ENCODE results near the gene UNC5A.

The UNC5A gene

DNA sequence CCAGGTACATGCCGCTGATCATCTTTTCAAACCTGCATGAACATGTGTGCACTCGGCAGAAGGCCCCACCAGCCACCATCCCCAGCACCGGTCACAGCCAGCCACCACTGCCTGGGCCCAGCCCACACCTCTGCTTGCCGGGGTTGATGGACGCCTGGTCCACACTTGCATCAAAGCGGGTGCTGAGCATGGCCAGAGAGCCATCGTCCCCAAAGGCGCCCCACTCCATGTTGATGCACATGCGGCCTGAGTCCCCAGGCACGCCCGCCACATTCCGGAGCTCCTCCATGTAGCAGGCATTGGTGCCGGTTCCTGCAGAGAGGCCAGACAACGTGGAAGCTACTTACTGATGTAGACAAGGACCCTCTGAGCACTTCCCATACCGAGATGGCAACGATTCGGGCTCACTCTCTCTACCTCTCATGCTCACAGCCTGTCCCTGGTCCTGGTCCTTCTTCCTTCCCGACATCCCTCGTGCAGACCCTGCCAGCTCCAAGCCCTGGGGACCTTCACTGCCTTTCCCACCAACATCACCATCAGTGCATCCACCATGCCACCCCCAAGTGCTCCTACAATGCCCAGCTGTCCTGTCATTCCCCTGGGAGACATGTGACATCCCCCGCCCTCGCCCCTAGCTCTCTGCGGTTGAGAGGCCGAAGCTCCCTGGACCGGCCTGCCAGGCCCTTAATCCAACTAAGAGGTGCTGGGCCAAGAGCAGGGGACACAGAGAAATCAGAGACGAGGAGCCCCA is 71.6 kb downstream of the UNC5A start:
- DNase-seq = no peak

- DNase-seq = no peak
Measured at GRCh38 chr5:176882567-176882903, 72.2 kb downstream of the UNC5A start.

DNA sequence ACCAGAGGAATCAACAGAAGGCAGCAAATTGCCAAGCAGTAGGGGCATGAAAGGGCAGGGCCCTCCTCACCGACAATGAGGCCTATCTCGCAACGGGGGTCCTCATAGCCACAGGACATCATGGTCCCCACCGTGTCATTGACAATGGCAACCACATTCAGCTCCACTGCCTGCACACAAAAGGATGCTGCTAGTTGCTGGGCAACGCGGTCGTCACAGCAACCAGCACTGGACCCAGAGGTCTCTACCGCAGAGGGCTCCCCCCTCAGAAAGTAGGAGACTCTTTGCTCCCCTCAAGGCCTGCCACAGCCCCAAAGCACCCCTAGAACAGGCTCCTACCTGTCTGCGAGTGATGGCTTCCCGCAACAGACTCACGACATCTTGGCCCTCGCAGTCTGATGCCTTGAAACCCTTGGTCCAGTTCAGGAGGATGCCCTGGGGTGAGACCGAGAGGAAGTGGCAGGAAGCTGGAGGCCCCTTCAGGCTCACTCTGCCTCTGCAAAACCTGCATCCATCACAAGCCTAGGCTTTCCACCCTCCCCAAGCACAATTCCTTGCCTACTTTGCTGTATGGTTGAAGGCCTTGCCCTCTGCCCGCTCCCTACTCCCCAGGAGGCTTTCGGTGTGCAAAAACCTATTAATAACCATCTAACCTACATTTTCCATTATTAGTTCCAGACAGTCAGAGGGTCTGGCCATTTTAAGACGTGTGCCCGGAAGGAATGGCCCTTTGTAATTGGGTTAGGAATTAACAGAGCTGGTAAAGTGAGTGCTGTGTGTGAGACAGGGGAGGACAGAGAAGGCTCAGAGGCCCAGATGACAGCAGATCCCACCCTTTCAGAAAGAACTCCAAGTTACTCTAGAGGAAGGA is 73.6 kb downstream of the UNC5A start:
- DNase-seq = no peak

DNA sequence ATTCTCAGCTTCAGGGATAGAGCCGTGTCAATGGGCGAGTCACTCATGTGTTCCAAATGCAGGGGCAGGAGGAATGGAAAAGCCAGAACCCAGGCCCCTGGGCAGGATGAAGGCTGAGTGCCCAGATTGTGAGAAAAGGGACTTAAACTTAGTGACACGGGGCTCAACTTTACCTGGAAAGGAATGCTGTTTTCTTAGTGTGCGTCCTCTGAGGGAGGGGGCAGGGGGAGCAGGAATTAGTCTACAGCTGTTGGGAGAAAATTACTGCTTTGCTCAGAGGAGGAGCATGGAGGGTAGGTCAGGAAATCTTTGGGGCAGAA is 74.2 kb downstream of the UNC5A start:
- DNase-seq = no peak

DNA sequence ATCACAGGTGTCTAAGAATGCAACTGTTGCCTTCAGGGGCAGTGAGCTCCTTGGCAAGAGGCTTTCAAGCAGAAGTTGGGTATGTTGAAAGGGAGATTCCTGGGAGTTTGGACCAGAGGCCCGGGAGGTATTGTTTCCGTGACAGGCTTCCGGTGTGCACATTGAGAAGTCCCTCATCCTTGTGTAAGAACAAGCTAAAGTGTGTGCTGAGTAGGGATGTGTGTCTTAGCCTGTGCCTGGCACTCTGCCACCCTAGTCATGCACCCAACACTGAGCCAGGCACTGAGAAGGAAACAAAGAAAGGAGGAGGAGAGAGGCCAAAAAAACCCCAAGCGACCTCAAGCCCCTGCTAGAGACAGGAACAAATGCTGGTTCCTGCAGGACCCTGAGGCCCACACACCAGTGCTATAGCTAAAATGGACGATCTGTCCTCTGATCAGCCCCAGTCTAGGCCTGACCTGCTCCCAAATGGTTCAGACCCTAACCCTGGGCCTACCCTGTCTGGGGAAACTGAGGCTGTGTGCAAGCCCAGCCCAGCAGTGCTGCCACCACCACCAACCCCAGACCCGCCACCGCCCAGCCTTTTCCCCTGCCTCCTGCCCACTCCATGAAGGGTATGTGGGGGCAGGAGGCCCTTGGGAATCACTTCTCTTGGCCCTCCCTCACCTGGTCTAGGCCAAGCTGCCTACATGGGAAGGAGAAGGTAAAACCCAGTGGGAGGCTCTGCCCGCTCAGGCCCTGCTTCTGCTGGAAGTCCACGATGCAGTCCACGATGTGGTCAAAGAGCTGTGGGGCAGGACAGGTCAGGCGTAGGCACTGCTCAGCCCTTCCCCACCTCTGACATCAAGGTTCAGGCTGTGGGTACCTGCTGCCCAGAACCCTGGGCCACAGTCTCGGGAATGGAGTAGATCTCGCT is 76.2 kb downstream of the UNC5A start:
- no peak for DNase-seq

GRCh38 chr5:176887252-176887849 is 77.0 kb downstream of the UNC5A start:
- DNase-seq = no peak

- DNase-seq = no peak
Measured at GRCh38 chr5:176888016-176888864, 77.9 kb downstream of the UNC5A start.

GRCh38 chr5:176888865-176889165 is 78.5 kb downstream of the UNC5A start:
- DNase-seq = no peak

- DNase-seq = no peak
Measured at GRCh38 chr5:176889321-176890280, 79.2 kb downstream of the UNC5A start.

- no peak for DNase-seq
Measured at GRCh38 chr5:176890455-176891330, 80.3 kb downstream of the UNC5A start.

GRCh38 chr5:176891331-176891958 is 81.1 kb downstream of the UNC5A start:
- no peak for DNase-seq

DNA sequence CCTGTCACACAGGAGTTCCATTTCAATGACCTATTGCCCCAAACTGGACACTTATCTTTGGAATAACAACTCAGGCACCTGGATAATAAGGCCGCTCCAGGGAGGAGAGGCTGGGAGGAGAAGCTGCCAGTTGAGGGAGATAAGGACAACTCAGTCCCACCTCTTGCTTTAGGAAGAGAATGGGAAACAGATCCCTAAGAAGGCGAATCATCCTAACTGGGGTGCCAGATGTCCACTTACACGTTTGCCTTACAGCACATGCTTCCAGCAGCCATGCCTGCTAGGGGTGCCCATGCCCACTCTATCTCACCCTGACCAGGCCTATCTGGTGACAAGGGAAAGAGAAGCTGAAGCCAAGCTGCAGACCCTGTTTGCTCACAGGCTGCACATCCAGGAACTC is 82.3 kb downstream of the UNC5A start:
- DNase-seq = no peak

- DNase-seq = no peak
Measured at GRCh38 chr5:176894298-176894697, 83.9 kb downstream of the UNC5A start.

DNA sequence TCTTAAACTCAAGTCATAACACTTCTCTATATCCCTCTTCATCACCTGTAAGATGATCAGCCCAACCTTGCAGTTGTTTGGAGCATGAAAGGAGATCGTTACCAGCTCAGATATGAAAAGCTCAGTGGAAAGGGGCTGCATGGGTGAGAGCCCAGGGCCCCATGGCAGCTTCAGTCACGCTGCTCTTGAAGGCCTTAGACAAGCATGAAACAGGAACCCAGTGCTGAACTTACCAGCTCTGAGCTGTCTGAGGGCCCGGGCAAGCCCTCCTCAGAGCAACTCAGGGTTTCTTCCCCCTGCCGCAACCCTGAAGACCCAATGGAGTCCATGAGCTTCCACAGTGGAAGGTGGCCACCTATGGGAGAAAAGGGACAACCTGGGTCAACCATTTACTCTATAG is 85.5 kb downstream of the UNC5A start:
- no peak for DNase-seq

DNA sequence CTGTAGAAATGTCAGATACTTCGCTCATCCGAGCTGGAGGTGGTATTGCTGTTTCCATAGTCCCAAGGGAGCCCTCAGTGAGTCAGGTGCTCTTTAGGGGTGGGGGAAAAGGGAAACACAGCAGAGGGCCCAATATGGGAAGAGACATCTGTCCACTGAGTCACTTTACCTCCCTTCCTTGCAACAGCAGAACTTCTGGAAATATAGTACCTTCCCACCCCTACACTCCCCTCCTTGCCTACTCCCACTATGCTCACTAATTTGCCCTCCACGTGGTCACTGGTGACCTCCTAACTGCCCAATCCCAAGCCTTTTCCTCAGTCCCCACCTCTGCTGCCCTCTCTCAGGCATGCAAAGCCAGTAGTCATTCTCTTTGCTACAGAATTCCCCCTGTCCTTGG is 86.9 kb downstream of the UNC5A start:
- no peak for DNase-seq

- DNase-seq = no peak
Measured at GRCh38 chr5:176899296-176899891, 89.0 kb downstream of the UNC5A start, which contains the start of gene HK3. TSS of gene HK3 (minus strand) at chr5:176899346. CDS start at chr5:176896159, 3,187 bp downstream.

DNA sequence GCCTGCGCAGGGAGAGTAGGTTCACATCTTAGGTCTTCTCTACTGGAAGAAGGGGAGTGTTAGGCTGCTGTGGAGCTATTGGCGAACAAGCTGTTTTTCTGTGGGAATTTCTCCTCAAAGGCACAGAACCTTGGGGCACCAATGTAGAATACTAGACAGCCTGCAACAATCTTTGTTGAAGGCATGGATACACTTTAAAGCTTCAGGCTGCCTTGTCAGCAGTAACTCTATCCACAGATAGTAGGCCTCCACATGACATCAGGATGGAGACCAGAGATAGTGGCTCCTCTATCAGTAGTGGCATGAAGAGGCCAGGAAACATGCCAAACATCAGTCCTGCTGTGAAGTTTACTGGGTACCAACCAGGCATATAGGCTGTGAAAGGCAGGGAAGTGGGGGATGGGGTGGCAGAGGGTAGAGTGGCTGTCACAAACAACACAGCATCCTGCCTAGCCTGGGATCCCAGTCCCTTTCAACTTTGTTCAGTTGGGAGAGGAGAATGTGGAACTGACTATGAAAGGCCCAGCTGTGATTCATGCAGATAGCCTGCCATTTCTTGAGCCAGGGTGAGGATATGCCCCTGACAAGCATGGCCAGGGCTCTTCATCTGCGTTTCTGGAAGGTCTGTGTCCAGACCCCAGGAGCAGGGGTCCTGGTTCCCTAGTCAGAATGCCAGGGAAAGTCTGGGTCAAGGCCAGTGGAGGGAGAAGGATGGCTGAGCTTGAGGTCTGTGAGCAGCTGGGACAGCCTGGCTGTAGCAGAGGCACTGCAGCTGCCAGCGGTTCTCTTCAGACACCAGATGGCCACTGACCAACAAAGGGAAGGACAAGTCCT is 89.8 kb downstream of the UNC5A start:
- DNase-seq = no peak

GRCh38 chr5:176900780-176901204 is 90.4 kb downstream of the UNC5A start:
- DNase-seq = no peak
